OCI-LY1 (cell line): Measurements from ENCODE around the gene RNF114.

ENCODE experiments used
- H2AFZ ChIP-seq: fragments of 200-600 bp; sonication (generic), shearing (Covaris generic); 2 replicates; pipeline ENCODE4 v1.6.0; 2014; ENCODE audit warnings: antibody characterized with exemption, mild to moderate bottlenecking, low read length
- H3F3A ChIP-seq: fragments of 200-600 bp; sonication (generic), shearing (Covaris generic); 2 replicates; pipeline ENCODE4 v1.6.0; 2014; ENCODE audit warnings: mild to moderate bottlenecking, antibody characterized with exemption, low read length, moderate library complexity; ENCODE audit not compliant: insufficient read depth
- H3K27ac ChIP-seq: fragments of 200-600 bp; sonication (generic); 2 replicates; pipeline ENCODE4 v1.5.1; 2014; ENCODE audit warnings: low read length, mixed run types, mild to moderate bottlenecking, low read depth; ENCODE audit not compliant: poor library complexity, severe bottlenecking
- H3K27me3 ChIP-seq: fragments of 200-600 bp; sonication (generic); 2 replicates; pipeline ENCODE4 v1.6.0; 2014; ENCODE audit warnings: antibody characterized with exemption, mild to moderate bottlenecking, low read length, moderate library complexity; ENCODE audit not compliant: insufficient read depth
- H3K36me3 ChIP-seq: fragments of 200-600 bp; sonication (generic); 2 replicates; pipeline ENCODE4 v1.6.1; 2014; ENCODE audit warnings: mild to moderate bottlenecking, antibody characterized with exemption, low read length, moderate library complexity, mixed read lengths; ENCODE audit not compliant: insufficient read depth
- H3K4me1 ChIP-seq: fragments of 200-600 bp; sonication (generic); 2 replicates; pipeline ENCODE4 v1.5.1; 2014; ENCODE audit warnings: mild to moderate bottlenecking, low read length, moderate library complexity; ENCODE audit not compliant: insufficient read depth, severe bottlenecking
- H3K4me2 ChIP-seq: fragments of 200-600 bp; sonication (generic), shearing (Covaris generic); 2 replicates; pipeline ENCODE4 v1.6.1; 2014; ENCODE audit warnings: low read length
- H3K4me3 ChIP-seq: fragments of 200-600 bp; sonication (generic); 2 replicates; pipeline ENCODE4 v1.5.1; 2014; ENCODE audit warnings: low read length, low read depth, mild to moderate bottlenecking, mixed read lengths; ENCODE audit not compliant: poor library complexity, severe bottlenecking
- H3K79me2 ChIP-seq: fragments of 200-600 bp; shearing (Covaris generic); 2 replicates; pipeline ENCODE4 v1.6.1; 2016; ENCODE audit warnings: mixed run types, low read length, mixed read lengths; ENCODE audit not compliant: insufficient read depth
- H3K9ac ChIP-seq: fragments of 200-600 bp; sonication (generic), shearing (Covaris generic); 2 replicates; pipeline ENCODE4 v1.6.1; 2014; ENCODE audit warnings: mild to moderate bottlenecking, low read length, mixed read lengths
- H3K9me2 ChIP-seq: fragments of 200-600 bp; sonication (generic), shearing (Covaris generic); 2 replicates; pipeline ENCODE4 v1.6.1; 2014; ENCODE audit warnings: low read depth, mild to moderate bottlenecking, low read length, mixed read lengths
- H3K9me3 ChIP-seq: fragments of 200-600 bp; shearing (Covaris generic); 2 replicates; pipeline ENCODE4 v1.6.1; 2014; ENCODE audit warnings: low read length, mixed read lengths
- H4K20me1 ChIP-seq: fragments of 200-600 bp; sonication (generic), shearing (Covaris generic); 2 replicates; pipeline ENCODE4 v1.6.0; 2016; ENCODE audit warnings: mild to moderate bottlenecking, low read length; ENCODE audit not compliant: insufficient read depth
- CTCF ChIP-seq: fragments of 200-600 bp; sonication (generic), shearing (Covaris generic); IDR thresholded peaks from 2 replicates; pipeline ENCODE4 v1.5.1; 2017; ENCODE audit warnings: mild to moderate bottlenecking, antibody characterized with exemption, low read length, moderate library complexity, mixed read lengths
- EZH2 ChIP-seq: fragments of 200-600 bp; sonication (generic), shearing (Covaris generic); IDR thresholded peaks from 2 replicates; pipeline ENCODE4 v1.8.0; 2017; ENCODE audit warnings: borderline replicate concordance, mixed run types, mild to moderate bottlenecking, antibody characterized with exemption, low read length, moderate library complexity, mixed read lengths

The RNF114 gene

GRCh38 chr20:49983123-49983847 lies 47.1 kb downstream of the RNF114 start:
- no peaks in the 10 kb centered on the region for H3F3A ChIP-seq
- H3K4me3 ChIP-seq: peak overlapping the region; percentile 57
- no peaks in the 10 kb centered on the region for H3K9me2 ChIP-seq
- no peak overlapping the region for H3K27ac ChIP-seq
- H3K79me2 ChIP-seq: no peaks in the 10 kb centered on the region
- peak overlapping the region; percentile 58 for H3K9ac ChIP-seq
- H4K20me1 ChIP-seq: no peaks in the 10 kb centered on the region
- H3K4me2 ChIP-seq: peak overlapping the region; percentile 78
- H3K4me1 ChIP-seq: peaks cover 41% of the 10 kb centered on the region
- H2AFZ ChIP-seq: no peak overlapping the region
- H3K27me3 ChIP-seq: no peaks in the 10 kb centered on the region; the same call in 1 of the 2 replicates
- H3K9me3 ChIP-seq: no peaks in the 10 kb centered on the region
- H3K36me3 ChIP-seq: no peaks in the 10 kb centered on the region
- TF ChIP-seq EZH2 (no peak), CTCF (no peak)

GRCh38 chr20:49983848-49984408 lies 47.7 kb downstream of the RNF114 start:
- Histone ChIP-seq H3K36me3 (no peaks in the 10 kb centered on the region), H3K9ac (no peak overlapping the region), H3K9me3 (no peaks in the 10 kb centered on the region), H3K27ac (no peak overlapping the region), H2AFZ (no peak overlapping the region), H3K4me2 (no peak overlapping the region), H3K4me3 (no peak overlapping the region), H3K9me2 (no peaks in the 10 kb centered on the region), H3K27me3 (no peaks in the 10 kb centered on the region; the same call in 1 of the 2 replicates), H3K79me2 (no peaks in the 10 kb centered on the region), H3F3A (no peaks in the 10 kb centered on the region), H3K4me1 (peaks cover 38% of the 10 kb centered on the region), H4K20me1 (no peaks in the 10 kb centered on the region)
- TF ChIP-seq CTCF (no peak), EZH2 (no peak)

- no peaks in the 10 kb centered on the region for H3K79me2 ChIP-seq
- H3K4me2 ChIP-seq: peak overlapping the region; percentile 22; the same call in 1 of the 2 replicates
- no peaks in the 10 kb centered on the region for H3F3A ChIP-seq
- H4K20me1 ChIP-seq: no peaks in the 10 kb centered on the region
- H3K9ac ChIP-seq: no peak overlapping the region
- no peaks in the 10 kb centered on the region for H3K36me3 ChIP-seq
- no peaks in the 10 kb centered on the region for H3K9me2 ChIP-seq
- no peak overlapping the region for H2AFZ ChIP-seq
- no peak overlapping the region for H3K4me3 ChIP-seq
- H3K27me3 ChIP-seq: no peaks in the 10 kb centered on the region; the same call in 1 of the 2 replicates
- TF ChIP-seq EZH2 (no peak), CTCF (no peak)
- no peaks in the 10 kb centered on the region for H3K9me3 ChIP-seq
- peaks cover 32% of the 10 kb centered on the region for H3K4me1 ChIP-seq
- no peak overlapping the region for H3K27ac ChIP-seq
Observed at GRCh38 chr20:49984426-49985153, 48.4 kb downstream of the RNF114 start.
